ENCODE data around the gene MTA2.

DNA sequence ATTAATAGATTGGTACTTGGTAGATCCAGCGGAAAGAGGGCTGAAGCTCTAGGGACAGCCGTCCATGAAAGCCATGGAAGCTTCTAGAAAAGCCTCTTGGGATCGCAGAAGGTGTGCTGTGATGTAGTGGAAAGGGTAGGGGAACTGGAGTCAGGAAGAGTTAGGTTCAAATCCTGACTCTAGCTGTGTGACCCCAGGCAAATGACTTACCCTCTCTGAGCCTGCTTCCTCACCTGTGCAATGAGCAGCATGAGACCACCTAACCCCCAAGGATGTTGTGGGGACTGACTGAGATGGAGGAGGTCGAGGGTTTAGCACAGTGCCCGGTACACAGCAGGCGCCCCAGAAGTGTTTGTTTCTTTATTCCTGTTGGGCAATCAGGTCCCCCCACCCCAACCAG is 8.7 kb upstream of the MTA2 start:
- no peak for TF ChIP-seq EZH2 (IDR thresholded peaks at IDR 0.05; ENCODE audit: low read length, unreplicated experiment)
- TF ChIP-seq, protein P1, sequence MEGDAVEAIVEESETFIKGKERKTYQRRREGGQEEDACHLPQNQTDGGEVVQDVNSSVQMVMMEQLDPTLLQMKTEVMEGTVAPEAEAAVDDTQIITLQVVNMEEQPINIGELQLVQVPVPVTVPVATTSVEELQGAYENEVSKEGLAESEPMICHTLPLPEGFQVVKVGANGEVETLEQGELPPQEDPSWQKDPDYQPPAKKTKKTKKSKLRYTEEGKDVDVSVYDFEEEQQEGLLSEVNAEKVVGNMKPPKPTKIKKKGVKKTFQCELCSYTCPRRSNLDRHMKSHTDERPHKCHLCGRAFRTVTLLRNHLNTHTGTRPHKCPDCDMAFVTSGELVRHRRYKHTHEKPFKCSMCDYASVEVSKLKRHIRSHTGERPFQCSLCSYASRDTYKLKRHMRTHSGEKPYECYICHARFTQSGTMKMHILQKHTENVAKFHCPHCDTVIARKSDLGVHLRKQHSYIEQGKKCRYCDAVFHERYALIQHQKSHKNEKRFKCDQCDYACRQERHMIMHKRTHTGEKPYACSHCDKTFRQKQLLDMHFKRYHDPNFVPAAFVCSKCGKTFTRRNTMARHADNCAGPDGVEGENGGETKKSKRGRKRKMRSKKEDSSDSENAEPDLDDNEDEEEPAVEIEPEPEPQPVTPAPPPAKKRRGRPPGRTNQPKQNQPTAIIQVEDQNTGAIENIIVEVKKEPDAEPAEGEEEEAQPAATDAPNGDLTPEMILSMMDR (conservative IDR thresholded peaks at IDR 0.05; ENCODE audit: low read depth, low read length) = no peak

All from PC-3 (cell line).